B cell (primary cell): ENCODE measurements around the gene CCDC183. TPM values are rescaled to one million over a fixed set of nuclear protein-coding genes. Genes with fewer than 3 reads are reported as not detected.
A peak's percentile ranks its signal among the peaks of the same experiment; 100 is the strongest.

Experiments
- ATAC-seq: fragments of 200-7000 bp; cut with Tn5 transposase; one replicate; pipeline ENCODE4 v1.10.0; 2021; ENCODE audit warnings: low read depth, mild to moderate bottlenecking, moderate number of reproducible peaks, moderate library complexity
- CTCF ChIA-PET: fragments of 350-600 bp; sonication (Branson Sonifier 250); formaldehyde crosslinking; loops from one replicate; lab custom pipeline; 2021; ENCODE audit warnings: antibody characterized with exemption, inconsistent platforms; lab: Charles Lee
- POLR2A ChIA-PET: fragments of 350-600 bp; sonication (Branson Sonifier 250); formaldehyde crosslinking; loops from one replicate; lab custom pipeline; 2021; ENCODE audit warnings: antibody characterized with exemption; lab: Charles Lee
- DNase-seq: peaks from one replicate; pipeline ENCODE4 v3.0.0; 2013
- H2AFZ ChIP-seq: 2 replicates; pipeline ENCODE4 v1.6.1; 2012; ENCODE audit warnings: mild to moderate bottlenecking, low read depth, low read length; ENCODE audit not compliant: insufficient read depth, poor library complexity, severe bottlenecking
- H3K27ac ChIP-seq, 2 donors: 1 replicate in 1 of 2; 2 replicates in 1 of 2; pipeline ENCODE4 v1.5.1; 2012 to 2013; ENCODE audit warnings: low read length in 2 of 2, mild to moderate bottlenecking in 2 of 2, moderate library complexity in 1 of 2
- H3K27me3 ChIP-seq, 4 experiments: fragments of 200-600 bp in 1 of 4; sonication (generic) in 1 of 4; replicated peaks in 1 of 4; 1 replicate in 2 of 4; 2 replicates in 2 of 4; pipeline versions ENCODE4 v1.6.1 to v1.7.0; 2013 to 2016; ENCODE audit warnings: low read length in 3 of 4, mild to moderate bottlenecking in 2 of 4, mixed read lengths in 1 of 4, moderate library complexity in 1 of 4; ENCODE audit not compliant: insufficient read depth in 4 of 4, control insufficient read depth in 3 of 4; ENCODE audit errors: control extremely low read depth in 1 of 4
- H3K36me3 ChIP-seq, 2 experiments: replicated peaks in 1 of 2; 1 replicate in 1 of 2; 2 replicates in 1 of 2; pipeline versions ENCODE4 v1.6.1 to v1.7.1; 2013; ENCODE audit warnings: low read length in 1 of 2; ENCODE audit not compliant: insufficient read depth in 2 of 2, control insufficient read depth in 1 of 2; ENCODE audit errors: control extremely low read depth in 1 of 2, extremely low read depth in 1 of 2
- H3K4me1 ChIP-seq, 2 donors: fragments of 200-600 bp in 1 of 2; sonication (generic) in 1 of 2; 1 replicate in 1 of 2; 2 replicates in 1 of 2; pipeline versions ENCODE4 v1.5.1 to v1.6.1; 2013 to 2017; ENCODE audit warnings: low read length in 2 of 2; ENCODE audit not compliant: control insufficient read depth in 2 of 2, insufficient read depth in 2 of 2
- H3K4me2 ChIP-seq: replicated peaks from 2 replicates; pipeline ENCODE3; 2012; ENCODE audit warnings: mild to moderate bottlenecking, low read depth, low read length; ENCODE audit not compliant: poor library complexity, severe bottlenecking
- H3K4me3 ChIP-seq, 5 experiments: fragments of 200-600 bp in 1 of 5; sonication (generic) in 1 of 5; 1 replicate in 3 of 5; 2 replicates in 2 of 5; pipeline versions ENCODE4 v1.5.1 to v1.7.0; 2011 to 2016; ENCODE audit warnings: low read length in 4 of 5, mild to moderate bottlenecking in 4 of 5, low read depth in 2 of 5, control low read depth in 1 of 5, moderate library complexity in 1 of 5; ENCODE audit not compliant: insufficient read depth in 1 of 5; ENCODE audit errors: control extremely low read depth in 1 of 5, extremely low read depth in 1 of 5
- H3K79me2 ChIP-seq: fragments of 200-600 bp; sonication (generic); one replicate; pipeline ENCODE4 v1.6.0; 2016; ENCODE audit warnings: low read length; ENCODE audit not compliant: control insufficient read depth, insufficient read depth
- H3K9ac ChIP-seq: fragments of 200-600 bp; sonication (generic); 2 replicates; pipeline ENCODE4 v1.6.1; 2017; ENCODE audit warnings: mild to moderate bottlenecking, low read length, moderate library complexity
- H3K9me3 ChIP-seq, 3 donors: one replicate each; pipeline versions ENCODE4 v1.6.1 to v1.7.1; 2013; ENCODE audit warnings: low read length in 2 of 3; ENCODE audit not compliant: control insufficient read depth in 2 of 3, insufficient read depth in 1 of 3; ENCODE audit errors: control extremely low read depth in 1 of 3
- H4K20me1 ChIP-seq: 2 replicates; pipeline ENCODE4 v1.6.0; 2012; ENCODE audit warnings: mild to moderate bottlenecking, low read length; ENCODE audit not compliant: insufficient read depth, control insufficient read depth, poor library complexity, severe bottlenecking
- H3K27ac Mint-ChIP-seq: one replicate; pipeline ENCODE4 v1.8.0; 2021; ENCODE audit warnings: mixed read lengths
- H3K27me3 Mint-ChIP-seq: one replicate; pipeline ENCODE4 v1.8.0; 2021; ENCODE audit warnings: mixed read lengths
- H3K4me1 Mint-ChIP-seq: one replicate; pipeline ENCODE4 v1.8.0; 2021; ENCODE audit warnings: mixed read lengths
- H3K4me3 Mint-ChIP-seq: one replicate; pipeline ENCODE4 v1.8.0; 2021; ENCODE audit warnings: mixed read lengths
- H3K9me3 Mint-ChIP-seq: one replicate; pipeline ENCODE4 v1.8.0; 2022; ENCODE audit warnings: mixed read lengths; ENCODE audit not compliant: insufficient read depth
- EZH2 ChIP-seq: IDR thresholded peaks from 2 replicates; pipeline ENCODE4 v1.6.1; 2012; ENCODE audit warnings: borderline replicate concordance, low read depth, mild to moderate bottlenecking, moderate library complexity, low read length; ENCODE audit not compliant: insufficient read depth, poor library complexity, severe bottlenecking
- WGBS: methylation state at CpG from one replicate; pipeline ENCODE4 v1.1.5; 2013; ENCODE audit warnings: missing lambda C conversion rate; ENCODE audit not compliant: insufficient coverage; 5-methylcytosine and 5-hydroxymethylcytosine counted together
- intact Hi-C: fragments of 100-400 bp; cut with micrococcal nuclease; formaldehyde crosslinking; loops from one replicate; pipeline ENCODE4 v1.10.0; 2022
- polyA plus RNA-seq: library from polyadenylated mRNA; depleted of rRNA; stranded (reverse); fragments of >200 nt; gene quantifications from 2 replicates; pipeline ENCODE4 v1.2.3, GENCODE V29; 2012
- total RNA-seq, 2 donors: library from RNA; stranded (reverse); fragments of 120-200 nt in 1 of 2; gene quantifications; 1 replicate in 1 of 2; 2 replicates in 1 of 2; pipeline versions ENCODE4 v1.2.3 to v1.2.4, GENCODE V29; 2013 to 2022
- TF ChIP-seq, protein P1 (sequence below): fragments of 200-600 bp; IDR thresholded peaks from one replicate; pipeline ENCODE4 v1.8.0; 2022; ENCODE audit warnings: antibody characterized with exemption, mild to moderate bottlenecking

The CCDC183 gene
- total and polyA plus RNA-seq, 2 donors (not counting 1 experiment from before 2014, with no cell fraction given): 1.8 to 4.9 TPM

GRCh38 chr9:136847826-136848392 is 51.8 kb downstream of the CCDC183 start:
- Histone ChIP-seq H3K36me3 (peaks cover 0 to 4% of the 10 kb centered on the region in 2 experiments), H3K9me3 (peaks cover 0 to 25% (median 0%) of the 10 kb centered on the region in 3 donors), H3K4me3 (peak overlapping the region; percentile 14 to 87 (median 82)), H2AFZ (peak overlapping the region; percentile 97), H3K4me2 (peak overlapping the region; percentile 99), H3K4me1 (peaks cover 46 to 49% of the 10 kb centered on the region in 2 donors), H4K20me1 (peaks cover 28% of the 10 kb centered on the region), H3K27ac (no peak overlapping the region), H3K27me3 (peaks cover 0 to 39% (median 12%) of the 10 kb centered on the region in 4 experiments), H3K79me2 (peaks cover 2% of the 10 kb centered on the region), H3K9ac (peak overlapping the region; percentile 84)
- H3K4me3 Mint-ChIP-seq: peak overlapping the region; percentile 96
- DNase-seq: peak; percentile 74
- CTCF ChIA-PET: interaction anchor here (1.0 to 1.1 kb wide), 3 partner anchors 96 to 181 kb away, joined by 3 to 5 read pairs (median 3); partner anchors contain the start of gene FBXW5
- ATAC-seq: no peak
- peaks cover 26% of the 10 kb centered on the region for H3K4me1 Mint-ChIP-seq
- peak overlapping the region; percentile 84 for H3K27ac Mint-ChIP-seq
- TF ChIP-seq EZH2: peak; percentile 84
- TF ChIP-seq, protein P1, sequence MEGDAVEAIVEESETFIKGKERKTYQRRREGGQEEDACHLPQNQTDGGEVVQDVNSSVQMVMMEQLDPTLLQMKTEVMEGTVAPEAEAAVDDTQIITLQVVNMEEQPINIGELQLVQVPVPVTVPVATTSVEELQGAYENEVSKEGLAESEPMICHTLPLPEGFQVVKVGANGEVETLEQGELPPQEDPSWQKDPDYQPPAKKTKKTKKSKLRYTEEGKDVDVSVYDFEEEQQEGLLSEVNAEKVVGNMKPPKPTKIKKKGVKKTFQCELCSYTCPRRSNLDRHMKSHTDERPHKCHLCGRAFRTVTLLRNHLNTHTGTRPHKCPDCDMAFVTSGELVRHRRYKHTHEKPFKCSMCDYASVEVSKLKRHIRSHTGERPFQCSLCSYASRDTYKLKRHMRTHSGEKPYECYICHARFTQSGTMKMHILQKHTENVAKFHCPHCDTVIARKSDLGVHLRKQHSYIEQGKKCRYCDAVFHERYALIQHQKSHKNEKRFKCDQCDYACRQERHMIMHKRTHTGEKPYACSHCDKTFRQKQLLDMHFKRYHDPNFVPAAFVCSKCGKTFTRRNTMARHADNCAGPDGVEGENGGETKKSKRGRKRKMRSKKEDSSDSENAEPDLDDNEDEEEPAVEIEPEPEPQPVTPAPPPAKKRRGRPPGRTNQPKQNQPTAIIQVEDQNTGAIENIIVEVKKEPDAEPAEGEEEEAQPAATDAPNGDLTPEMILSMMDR: no peak
- peaks cover 7% of the 10 kb centered on the region for H3K27me3 Mint-ChIP-seq
- no peaks in the 10 kb centered on the region for H3K9me3 Mint-ChIP-seq
- 2% methylated on average over 48 of the region's 48 CpGs for WGBS
- POLR2A ChIA-PET: interaction anchor here (0.6 to 0.7 kb wide), 3 partner anchors 19 to 296 kb away, joined by 3 to 10 read pairs (median 8); no protein-coding TSS in a partner anchor
- intact Hi-C loops: loop anchor here (2.0 to 5.0 kb wide), 2 partner anchors 54 to 185 kb away; partner anchors contain the start of gene FUT7
